ENCODE results near the gene C2CD2. TPM values are rescaled to one million over a fixed set of nuclear protein-coding genes. Genes with fewer than 3 reads are reported as not detected.

Gene C2CD2
- total and polyA plus RNA-seq, 2 donors (not counting 1 experiment from before 2014, with no cell fraction given), result 20.3 to 22.3 TPM

DNA sequence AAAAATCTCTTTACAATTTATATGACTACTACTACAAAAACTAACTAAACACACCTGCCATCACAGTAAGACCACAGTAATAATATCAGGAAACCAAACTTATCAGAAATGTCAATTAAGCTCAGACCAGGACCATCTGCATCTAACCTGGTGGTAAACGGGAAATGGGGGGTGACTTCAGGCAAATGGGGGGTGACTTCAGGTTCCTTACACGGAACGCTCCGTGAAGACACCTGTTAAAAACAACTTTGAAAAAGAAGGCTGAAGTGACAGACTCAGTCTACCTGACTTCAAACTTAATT, 90.4 kb downstream of the C2CD2 start:
- no peak for DNase-seq (ENCODE audit: low read depth in 2 of 2)
- TF ChIP-seq, protein P1, sequence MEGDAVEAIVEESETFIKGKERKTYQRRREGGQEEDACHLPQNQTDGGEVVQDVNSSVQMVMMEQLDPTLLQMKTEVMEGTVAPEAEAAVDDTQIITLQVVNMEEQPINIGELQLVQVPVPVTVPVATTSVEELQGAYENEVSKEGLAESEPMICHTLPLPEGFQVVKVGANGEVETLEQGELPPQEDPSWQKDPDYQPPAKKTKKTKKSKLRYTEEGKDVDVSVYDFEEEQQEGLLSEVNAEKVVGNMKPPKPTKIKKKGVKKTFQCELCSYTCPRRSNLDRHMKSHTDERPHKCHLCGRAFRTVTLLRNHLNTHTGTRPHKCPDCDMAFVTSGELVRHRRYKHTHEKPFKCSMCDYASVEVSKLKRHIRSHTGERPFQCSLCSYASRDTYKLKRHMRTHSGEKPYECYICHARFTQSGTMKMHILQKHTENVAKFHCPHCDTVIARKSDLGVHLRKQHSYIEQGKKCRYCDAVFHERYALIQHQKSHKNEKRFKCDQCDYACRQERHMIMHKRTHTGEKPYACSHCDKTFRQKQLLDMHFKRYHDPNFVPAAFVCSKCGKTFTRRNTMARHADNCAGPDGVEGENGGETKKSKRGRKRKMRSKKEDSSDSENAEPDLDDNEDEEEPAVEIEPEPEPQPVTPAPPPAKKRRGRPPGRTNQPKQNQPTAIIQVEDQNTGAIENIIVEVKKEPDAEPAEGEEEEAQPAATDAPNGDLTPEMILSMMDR (conservative IDR thresholded peaks at IDR 0.05 in 1 of 2, IDR thresholded peaks at IDR 0.05 in 1 of 2; ENCODE audit: low read depth in 1 of 2, low read length in 2 of 2), result no peak
- TF ChIP-seq EZH2 (IDR thresholded peaks at IDR 0.05; ENCODE audit: low read length, missing control alignments), result no peak
- H3K9me3 ChIP-seq (ENCODE audit: control insufficient read depth, insufficient read depth, low read depth, low read length), result no peaks in the 10 kb centered on the region
- H2AFZ ChIP-seq (ENCODE audit: low read length), result no peak overlapping the region
- no peaks in the 10 kb centered on the region for H3K4me1 ChIP-seq (ENCODE audit: control insufficient read depth, extremely low read depth, insufficient read depth, low read length)
- H4K20me1 ChIP-seq (ENCODE audit: control insufficient read depth, extremely low read depth, insufficient read depth, low read length), result no peaks in the 10 kb centered on the region
- no peak overlapping the region for H3K9ac ChIP-seq (ENCODE audit: insufficient read depth, low read length)
- peaks cover 2% of the 10 kb centered on the region for H3K36me3 ChIP-seq (ENCODE audit: control insufficient read depth, insufficient read depth, low read length)
- H3K4me3 ChIP-seq (replicated peaks in 1 of 4; ENCODE audit: control extremely low read depth in 1 of 4, insufficient read depth in 1 of 4, low read depth in 3 of 4, low read length in 4 of 4), result no peak overlapping the region
- H3K4me2 ChIP-seq (ENCODE audit: extremely low read depth, insufficient read depth, low read length), result no peak overlapping the region
- peaks cover 7% of the 10 kb centered on the region for H3K79me2 ChIP-seq (ENCODE audit: control insufficient read depth, insufficient read depth, low read length)
- no peaks in the 10 kb centered on the region for H3K27me3 ChIP-seq (ENCODE audit: control insufficient read depth, insufficient read depth, low read length)
- H3K27ac ChIP-seq (ENCODE audit: insufficient read depth, low read length), result no peak overlapping the region

GRCh38 chr21:41861987-41862386, 91.8 kb downstream of the C2CD2 start:
- H2AFZ ChIP-seq (ENCODE audit: low read length), result no peak overlapping the region
- no peaks in the 10 kb centered on the region for H3K9me3 ChIP-seq (ENCODE audit: control insufficient read depth, insufficient read depth, low read depth, low read length)
- no peaks in the 10 kb centered on the region for H3K27me3 ChIP-seq (ENCODE audit: control insufficient read depth, insufficient read depth, low read length)
- no peak overlapping the region for H3K27ac ChIP-seq (ENCODE audit: insufficient read depth, low read length)
- H3K4me3 ChIP-seq (replicated peaks in 1 of 4; ENCODE audit: control extremely low read depth in 1 of 4, insufficient read depth in 1 of 4, low read depth in 3 of 4, low read length in 4 of 4), result no peak overlapping the region
- no peak overlapping the region for H3K4me2 ChIP-seq (ENCODE audit: extremely low read depth, insufficient read depth, low read length)
- DNase-seq (ENCODE audit: low read depth in 2 of 2), result no peak
- H3K4me1 ChIP-seq (ENCODE audit: control insufficient read depth, extremely low read depth, insufficient read depth, low read length), result no peaks in the 10 kb centered on the region
- peaks cover 5% of the 10 kb centered on the region for H3K36me3 ChIP-seq (ENCODE audit: control insufficient read depth, insufficient read depth, low read length)
- H3K9ac ChIP-seq (ENCODE audit: insufficient read depth, low read length), result no peak overlapping the region
- TF ChIP-seq, protein P1 (conservative IDR thresholded peaks at IDR 0.05 in 1 of 2, IDR thresholded peaks at IDR 0.05 in 1 of 2; ENCODE audit: low read depth in 1 of 2, low read length in 2 of 2), result no peak
- no peak for TF ChIP-seq EZH2 (IDR thresholded peaks at IDR 0.05; ENCODE audit: low read length, missing control alignments)
- no peaks in the 10 kb centered on the region for H4K20me1 ChIP-seq (ENCODE audit: control insufficient read depth, extremely low read depth, insufficient read depth, low read length)
- H3K79me2 ChIP-seq (ENCODE audit: control insufficient read depth, insufficient read depth, low read length), result peaks cover 7% of the 10 kb centered on the region

DNA sequence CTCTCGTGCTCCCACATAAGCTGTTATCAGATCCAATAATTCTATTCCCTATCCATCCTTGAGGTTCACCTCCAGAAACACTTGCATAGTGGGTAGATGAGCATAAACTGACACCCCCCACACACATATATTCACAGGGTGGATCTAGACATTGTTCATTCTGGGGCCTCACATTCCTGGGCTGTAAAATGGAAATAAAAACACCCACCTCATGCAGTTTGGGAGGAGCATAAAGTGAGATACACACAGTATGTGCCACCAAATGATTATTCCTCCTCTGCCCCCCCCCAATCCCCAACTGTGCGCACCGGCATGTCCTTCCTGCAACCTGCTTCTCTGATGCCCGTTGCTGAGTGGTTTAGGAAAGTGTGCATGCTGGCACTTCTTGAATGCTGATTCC, 92.6 kb downstream of the C2CD2 start:
- H3K4me2 ChIP-seq (ENCODE audit: extremely low read depth, insufficient read depth, low read length), result no peak overlapping the region
- H3K9ac ChIP-seq (ENCODE audit: insufficient read depth, low read length), result no peak overlapping the region
- DNase-seq (ENCODE audit: low read depth in 2 of 2), result no peak
- H3K27ac ChIP-seq (ENCODE audit: insufficient read depth, low read length), result no peak overlapping the region
- H4K20me1 ChIP-seq (ENCODE audit: control insufficient read depth, extremely low read depth, insufficient read depth, low read length), result no peaks in the 10 kb centered on the region
- peaks cover 7% of the 10 kb centered on the region for H3K79me2 ChIP-seq (ENCODE audit: control insufficient read depth, insufficient read depth, low read length)
- peaks cover 5% of the 10 kb centered on the region for H3K36me3 ChIP-seq (ENCODE audit: control insufficient read depth, insufficient read depth, low read length)
- H3K4me3 ChIP-seq (replicated peaks in 1 of 4; ENCODE audit: control extremely low read depth in 1 of 4, insufficient read depth in 1 of 4, low read depth in 3 of 4, low read length in 4 of 4), result no peak overlapping the region
- H3K4me1 ChIP-seq (ENCODE audit: control insufficient read depth, extremely low read depth, insufficient read depth, low read length), result no peaks in the 10 kb centered on the region
- no peak overlapping the region for H2AFZ ChIP-seq (ENCODE audit: low read length)
- no peaks in the 10 kb centered on the region for H3K27me3 ChIP-seq (ENCODE audit: control insufficient read depth, insufficient read depth, low read length)
- H3K9me3 ChIP-seq (ENCODE audit: control insufficient read depth, insufficient read depth, low read depth, low read length), result no peaks in the 10 kb centered on the region
- TF ChIP-seq, protein P1 (conservative IDR thresholded peaks at IDR 0.05 in 1 of 2, IDR thresholded peaks at IDR 0.05 in 1 of 2; ENCODE audit: low read depth in 1 of 2, low read length in 2 of 2), result no peak
- no peak for TF ChIP-seq EZH2 (IDR thresholded peaks at IDR 0.05; ENCODE audit: low read length, missing control alignments)
